HepG2 (cell line): ENCODE results near the gene S100A10. TPM values are rescaled to one million over a fixed set of nuclear protein-coding genes. Genes with fewer than 3 reads are reported as not detected.

ENCODE experiments used
- ADNP ChIP-seq: sonication (generic); formaldehyde crosslinking; IDR thresholded peaks from 2 replicates; pipeline ENCODE4 v1.4.0; 2020; ENCODE audit warnings: missing genetic modification reagents
- BHLHE40 ChIP-seq: IDR thresholded peaks from 2 replicates; pipeline ENCODE4 v1.6.1; 2011; ENCODE audit warnings: low read length, improper control_type of control experiment
- HNRNPLL ChIP-seq: fragments of 200-400 bp; formaldehyde crosslinking; IDR thresholded peaks from 2 replicates; pipeline ENCODE4 v1.6.1; 2017; ENCODE audit warnings: mild to moderate bottlenecking, low read depth, low read length; ENCODE audit not compliant: poor library complexity, severe bottlenecking
- HOXA3 ChIP-seq: sonication (generic); formaldehyde crosslinking; IDR thresholded peaks from 2 replicates; pipeline ENCODE4 v1.5.0; 2020; ENCODE audit warnings: missing genetic modification reagents
- SIN3A ChIP-seq: IDR thresholded peaks from 2 replicates; pipeline ENCODE4 v1.6.1; 2011; ENCODE audit warnings: low read depth, mild to moderate bottlenecking, control low read depth, low read length, borderline replicate concordance
- SRSF9 ChIP-seq: fragments of 200-400 bp; formaldehyde crosslinking; IDR thresholded peaks from 2 replicates; pipeline ENCODE4 v1.6.1; 2018; ENCODE audit warnings: borderline replicate concordance, mild to moderate bottlenecking, low read depth, low read length; ENCODE audit not compliant: insufficient read depth, poor library complexity, severe bottlenecking
- TAF1 ChIP-seq: sonication (generic); formaldehyde crosslinking; IDR thresholded peaks from 2 replicates; pipeline ENCODE4 v1.4.0; 2020; ENCODE audit warnings: missing genetic modification reagents
- TBX2 ChIP-seq: sonication (generic); formaldehyde crosslinking; IDR thresholded peaks from 2 replicates; pipeline ENCODE4 v1.5.0; 2020; ENCODE audit warnings: missing genetic modification reagents, mild to moderate bottlenecking, borderline replicate concordance
- ZFY ChIP-seq: sonication (generic); formaldehyde crosslinking; IDR thresholded peaks from 2 replicates; pipeline ENCODE4 v1.4.0; 2020; ENCODE audit warnings: missing genetic modification reagents
- ZNF543 ChIP-seq: sonication (generic); formaldehyde crosslinking; IDR thresholded peaks from 2 replicates; pipeline ENCODE4 v1.4.0; 2020; ENCODE audit warnings: mild to moderate bottlenecking, missing genetic modification reagents
- ZNF780A ChIP-seq: sonication (generic); formaldehyde crosslinking; IDR thresholded peaks from 2 replicates; pipeline ENCODE4 v1.8.0; 2022; ENCODE audit warnings: mild to moderate bottlenecking, missing genetic modification reagents, moderate library complexity
- polyA plus RNA-seq, 8 experiments: library from polyadenylated mRNA; depleted of rRNA in 3 of 8; stranded (reverse) in 7 of 8; unstranded in 1 of 8; fragments of >200 nt; fragmentation: Illumina TruSeq in 4 of 8; extraction: Trizol in 4 of 8; gene quantifications; 2 replicates each; pipeline versions ENCODE4 v1.2.1 to v1.2.3, GENCODE V29; 2011 to 2016; ENCODE audit warnings: low read depth in 4 of 8, missing spikeins in 1 of 8, mixed read lengths in 1 of 8; ENCODE audit not compliant: insufficient read depth in 1 of 8
- total RNA-seq, 5 experiments: library from RNA; depleted of rRNA; stranded (reverse); fragments of >200 nt; fragmentation: Illumina TruSeq; extraction: Trizol; gene quantifications; 2 replicates each; pipeline ENCODE4 v1.2.3, GENCODE V29; 2016; ENCODE audit warnings: low read depth in 1 of 5
- TF ChIP-seq, protein P1 (sequence below): sonication (generic); formaldehyde crosslinking; IDR thresholded peaks from 2 replicates; pipeline ENCODE4 v1.5.1; 2020; ENCODE audit warnings: mild to moderate bottlenecking, missing genetic modification reagents, moderate library complexity
- TF ChIP-seq, protein P2 (sequence below): sonication (generic); formaldehyde crosslinking; conservative IDR thresholded peaks from 2 replicates; pipeline ENCODE4 v1.4.0; 2020; ENCODE audit warnings: missing genetic modification reagents
- TF ChIP-seq, protein P3 (sequence below): sonication (generic); formaldehyde crosslinking; IDR thresholded peaks from 2 replicates; pipeline ENCODE4 v1.4.0; 2020; ENCODE audit warnings: mild to moderate bottlenecking, missing genetic modification reagents
- TF ChIP-seq, protein P4 (sequence below): sonication (generic); formaldehyde crosslinking; IDR thresholded peaks from 2 replicates; pipeline ENCODE4 v1.4.0; 2020; ENCODE audit warnings: missing genetic modification reagents; ENCODE audit errors: not compliant biosample characterization
- TF ChIP-seq, protein P5 (sequence below): sonication (generic); formaldehyde crosslinking; conservative IDR thresholded peaks from 2 replicates; pipeline ENCODE4 v1.4.0; 2020; ENCODE audit warnings: mild to moderate bottlenecking, missing genetic modification reagents, moderate library complexity

S100A10 gene
- total and polyA plus RNA-seq, 2 of the 13 experiments (the other 11 are each of a cell fraction or from before 2014, with no cell fraction given): 16.8 to 28.7 TPM

DNA sequence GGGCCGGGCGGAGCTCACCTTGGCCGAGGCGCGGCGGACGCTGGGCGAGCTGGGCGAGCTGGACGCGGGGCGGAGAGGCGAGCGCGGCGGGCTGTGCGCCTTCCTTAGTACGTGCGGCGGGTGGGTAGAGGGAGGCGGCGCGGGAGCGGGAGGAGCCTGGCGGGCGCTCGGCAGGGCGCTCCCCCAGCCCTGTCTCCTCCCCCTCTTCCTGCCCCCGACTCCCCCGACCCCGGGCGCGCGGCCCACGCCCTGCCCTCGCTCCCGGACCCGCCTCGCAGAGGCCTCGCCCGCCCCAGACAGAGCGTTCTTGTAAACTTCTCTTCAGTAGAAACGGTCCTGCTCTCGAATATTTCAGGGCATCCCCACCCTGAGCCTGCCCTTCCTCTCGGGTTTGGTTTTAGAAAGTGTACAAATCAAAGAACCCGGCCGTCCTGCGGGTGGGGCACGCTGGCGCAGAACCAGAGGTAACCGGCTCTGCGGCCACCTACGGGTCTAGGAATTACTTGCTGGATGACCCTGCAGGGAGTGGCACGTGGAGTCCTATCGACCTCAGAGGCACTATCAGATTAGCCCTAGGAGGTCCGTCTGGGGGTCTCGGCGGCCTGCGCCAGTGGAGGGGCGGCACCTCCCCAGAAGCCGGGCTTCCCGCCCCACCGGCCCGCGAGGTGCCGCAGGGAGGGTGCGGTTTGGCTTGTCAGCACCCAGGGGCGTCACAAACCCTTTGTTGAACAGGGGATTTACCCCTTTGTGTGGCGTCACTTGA lies at the start of gene S100A10 (continued):
- peak; percentile 5; the same call in 1 of the 2 replicates for TF ChIP-seq HOXA3 (CRISPR knock-in tag)
- TF ChIP-seq, protein P1, sequence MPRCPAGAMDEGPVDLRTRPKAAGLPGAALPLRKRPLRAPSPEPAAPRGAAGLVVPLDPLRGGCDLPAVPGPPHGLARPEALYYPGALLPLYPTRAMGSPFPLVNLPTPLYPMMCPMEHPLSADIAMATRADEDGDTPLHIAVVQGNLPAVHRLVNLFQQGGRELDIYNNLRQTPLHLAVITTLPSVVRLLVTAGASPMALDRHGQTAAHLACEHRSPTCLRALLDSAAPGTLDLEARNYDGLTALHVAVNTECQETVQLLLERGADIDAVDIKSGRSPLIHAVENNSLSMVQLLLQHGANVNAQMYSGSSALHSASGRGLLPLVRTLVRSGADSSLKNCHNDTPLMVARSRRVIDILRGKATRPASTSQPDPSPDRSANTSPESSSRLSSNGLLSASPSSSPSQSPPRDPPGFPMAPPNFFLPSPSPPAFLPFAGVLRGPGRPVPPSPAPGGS (CRISPR knock-in tag): 0 out of 2 replicates have a peak, but pooled peaks have one; percentile 57
- TF ChIP-seq SIN3A: peak; percentile 36; the same call in 1 of the 2 replicates
- TF ChIP-seq ZNF780A (CRISPR knock-in tag): 0 out of 2 replicates have a peak, but pooled peaks have one; percentile 16
- TF ChIP-seq, protein P2, sequence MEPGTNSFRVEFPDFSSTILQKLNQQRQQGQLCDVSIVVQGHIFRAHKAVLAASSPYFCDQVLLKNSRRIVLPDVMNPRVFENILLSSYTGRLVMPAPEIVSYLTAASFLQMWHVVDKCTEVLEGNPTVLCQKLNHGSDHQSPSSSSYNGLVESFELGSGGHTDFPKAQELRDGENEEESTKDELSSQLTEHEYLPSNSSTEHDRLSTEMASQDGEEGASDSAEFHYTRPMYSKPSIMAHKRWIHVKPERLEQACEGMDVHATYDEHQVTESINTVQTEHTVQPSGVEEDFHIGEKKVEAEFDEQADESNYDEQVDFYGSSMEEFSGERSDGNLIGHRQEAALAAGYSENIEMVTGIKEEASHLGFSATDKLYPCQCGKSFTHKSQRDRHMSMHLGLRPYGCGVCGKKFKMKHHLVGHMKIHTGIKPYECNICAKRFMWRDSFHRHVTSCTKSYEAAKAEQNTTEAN (CRISPR knock-in tag): no peak
- TF ChIP-seq, protein P3, sequence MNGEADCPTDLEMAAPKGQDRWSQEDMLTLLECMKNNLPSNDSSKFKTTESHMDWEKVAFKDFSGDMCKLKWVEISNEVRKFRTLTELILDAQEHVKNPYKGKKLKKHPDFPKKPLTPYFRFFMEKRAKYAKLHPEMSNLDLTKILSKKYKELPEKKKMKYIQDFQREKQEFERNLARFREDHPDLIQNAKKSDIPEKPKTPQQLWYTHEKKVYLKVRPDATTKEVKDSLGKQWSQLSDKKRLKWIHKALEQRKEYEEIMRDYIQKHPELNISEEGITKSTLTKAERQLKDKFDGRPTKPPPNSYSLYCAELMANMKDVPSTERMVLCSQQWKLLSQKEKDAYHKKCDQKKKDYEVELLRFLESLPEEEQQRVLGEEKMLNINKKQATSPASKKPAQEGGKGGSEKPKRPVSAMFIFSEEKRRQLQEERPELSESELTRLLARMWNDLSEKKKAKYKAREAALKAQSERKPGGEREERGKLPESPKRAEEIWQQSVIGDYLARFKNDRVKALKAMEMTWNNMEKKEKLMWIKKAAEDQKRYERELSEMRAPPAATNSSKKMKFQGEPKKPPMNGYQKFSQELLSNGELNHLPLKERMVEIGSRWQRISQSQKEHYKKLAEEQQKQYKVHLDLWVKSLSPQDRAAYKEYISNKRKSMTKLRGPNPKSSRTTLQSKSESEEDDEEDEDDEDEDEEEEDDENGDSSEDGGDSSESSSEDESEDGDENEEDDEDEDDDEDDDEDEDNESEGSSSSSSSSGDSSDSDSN (CRISPR knock-in tag): peak; percentile 72
- TF ChIP-seq SRSF9: no peak
- TF ChIP-seq, protein P4, sequence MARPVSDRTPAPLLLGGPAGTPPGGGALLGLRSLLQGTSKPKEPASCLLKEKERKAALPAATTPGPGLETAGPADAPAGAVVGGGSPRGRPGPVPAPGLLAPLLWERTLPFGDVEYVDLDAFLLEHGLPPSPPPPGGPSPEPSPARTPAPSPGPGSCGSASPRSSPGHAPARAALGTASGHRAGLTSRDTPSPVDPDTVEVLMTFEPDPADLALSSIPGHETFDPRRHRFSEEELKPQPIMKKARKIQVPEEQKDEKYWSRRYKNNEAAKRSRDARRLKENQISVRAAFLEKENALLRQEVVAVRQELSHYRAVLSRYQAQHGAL (CRISPR knock-in tag): peak; percentile 42
- peak; percentile 21 for TF ChIP-seq HNRNPLL
- TF ChIP-seq TAF1 (CRISPR knock-in tag): peak; percentile 51; the same call in 1 of the 2 replicates
- no peak for TF ChIP-seq ZNF543 (CRISPR knock-in tag)
- no peak for TF ChIP-seq ADNP (CRISPR knock-in tag)
- TF ChIP-seq ZFY: peak; percentile 51
- peak; percentile 60 for TF ChIP-seq TBX2 (CRISPR knock-in tag)
- TF ChIP-seq BHLHE40: peak; percentile 21; the same call in 1 of the 2 replicates
- TF ChIP-seq, protein P5, sequence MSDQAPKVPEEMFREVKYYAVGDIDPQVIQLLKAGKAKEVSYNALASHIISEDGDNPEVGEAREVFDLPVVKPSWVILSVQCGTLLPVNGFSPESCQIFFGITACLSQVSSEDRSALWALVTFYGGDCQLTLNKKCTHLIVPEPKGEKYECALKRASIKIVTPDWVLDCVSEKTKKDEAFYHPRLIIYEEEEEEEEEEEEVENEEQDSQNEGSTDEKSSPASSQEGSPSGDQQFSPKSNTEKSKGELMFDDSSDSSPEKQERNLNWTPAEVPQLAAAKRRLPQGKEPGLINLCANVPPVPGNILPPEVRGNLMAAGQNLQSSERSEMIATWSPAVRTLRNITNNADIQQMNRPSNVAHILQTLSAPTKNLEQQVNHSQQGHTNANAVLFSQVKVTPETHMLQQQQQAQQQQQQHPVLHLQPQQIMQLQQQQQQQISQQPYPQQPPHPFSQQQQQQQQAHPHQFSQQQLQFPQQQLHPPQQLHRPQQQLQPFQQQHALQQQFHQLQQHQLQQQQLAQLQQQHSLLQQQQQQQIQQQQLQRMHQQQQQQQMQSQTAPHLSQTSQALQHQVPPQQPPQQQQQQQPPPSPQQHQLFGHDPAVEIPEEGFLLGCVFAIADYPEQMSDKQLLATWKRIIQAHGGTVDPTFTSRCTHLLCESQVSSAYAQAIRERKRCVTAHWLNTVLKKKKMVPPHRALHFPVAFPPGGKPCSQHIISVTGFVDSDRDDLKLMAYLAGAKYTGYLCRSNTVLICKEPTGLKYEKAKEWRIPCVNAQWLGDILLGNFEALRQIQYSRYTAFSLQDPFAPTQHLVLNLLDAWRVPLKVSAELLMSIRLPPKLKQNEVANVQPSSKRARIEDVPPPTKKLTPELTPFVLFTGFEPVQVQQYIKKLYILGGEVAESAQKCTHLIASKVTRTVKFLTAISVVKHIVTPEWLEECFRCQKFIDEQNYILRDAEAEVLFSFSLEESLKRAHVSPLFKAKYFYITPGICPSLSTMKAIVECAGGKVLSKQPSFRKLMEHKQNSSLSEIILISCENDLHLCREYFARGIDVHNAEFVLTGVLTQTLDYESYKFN (CRISPR knock-in tag): peak; percentile 24; the same call in 1 of the 2 replicates
